Fibroblast of lung (primary cell): ENCODE measurements around the gene SPINK14.

Experiments used
- CTCF ChIP-seq, 2 donors: IDR thresholded peaks in 1 of 2; conservative IDR thresholded peaks in 1 of 2; 1 replicate in 1 of 2; 2 replicates in 1 of 2; pipeline ENCODE4 v1.5.1; 2011 to 2012; ENCODE audit warnings: low read length in 2 of 2, control low read depth in 1 of 2, inconsistent platforms in 1 of 2, low read depth in 1 of 2, mild to moderate bottlenecking in 1 of 2
- EZH2 ChIP-seq: IDR thresholded peaks from 2 replicates; pipeline ENCODE4 v1.5.1; 2012; ENCODE audit warnings: low read length, control low read depth, mild to moderate bottlenecking; ENCODE audit errors: missing control alignments

- no peak for TF ChIP-seq CTCF (conservative IDR thresholded peaks at IDR 0.05 in 1 of 2, IDR thresholded peaks at IDR 0.05 in 1 of 2; ENCODE audit: low read depth in 1 of 2, low read length in 2 of 2)
- no peak for TF ChIP-seq EZH2
Measured at GRCh38 chr5:148209151-148209770, 40.9 kb downstream of the SPINK14 start.
